NCI-H460 (cell line): ENCODE measurements around the gene ARCN1. TPM values are rescaled to one million over a fixed set of nuclear protein-coding genes. Genes with fewer than 3 reads are reported as not detected.

Experiments used
- small RNA-seq, 2 experiments: library from RNA; depleted of rRNA; stranded (forward); fragments of <200 nt; gene quantifications; one replicate each; pipeline ENCODE3, GENCODE V24; 2014
- total RNA-seq: library from RNA; depleted of rRNA; stranded (reverse); fragments of >200 nt; shearing (Covaris generic); gene quantifications from 2 replicates; pipeline ENCODE4 v1.2.3, GENCODE V29; 2014; rRNA removed

Gene ARCN1
- total RNA-seq, 1 experiment from 2014 or later: 105 TPM

Small RNA genes lying within 50 kb of the gene (small RNA-seq; reads per million reads assigned to genes)
- gene RNU6-1157P: 0 reads per million in 2 experiments

Other genes starting within 250 kb of the ARCN1 start
- not detected in 2 replicates for gene CD3D, start 229.7 kb upstream of the ARCN1 start, total RNA-seq
- gene CD3G, start 228.1 kb upstream of the ARCN1 start, total RNA-seq: not detected in 2 replicates
- gene UBE4A, start 212.8 kb upstream of the ARCN1 start, total RNA-seq: 45.1 and 47.6 TPM in 2 replicates
- gene ATP5MG, start 170.8 kb upstream of the ARCN1 start, total RNA-seq: 155 and 161 TPM in 2 replicates
- 17.6 and 21.4 TPM in 2 replicates for gene KMT2A, start 135.9 kb upstream of the ARCN1 start, total RNA-seq
- not detected in 2 replicates for gene TTC36, start 44.9 kb upstream of the ARCN1 start, total RNA-seq
- gene TMEM25, start 41.2 kb upstream of the ARCN1 start, total RNA-seq: 0.40 TPM in 1 of 2 replicates, not detected in the other
- 13.8 and 14.2 TPM in 2 replicates for gene IFT46, start 6.5 kb upstream of the ARCN1 start, total RNA-seq
- 14.5 and 18.3 TPM in 2 replicates for gene PHLDB1, start 35.2 kb downstream of the ARCN1 start, total RNA-seq
- gene TREH, start 107.2 kb downstream of the ARCN1 start, total RNA-seq: not detected in 2 replicates
- gene DDX6, start 218.8 kb downstream of the ARCN1 start, total RNA-seq: 47.6 and 52.0 TPM in 2 replicates